ENCODE measurements around the gene ATP6V1F. TPM values are rescaled to one million over a fixed set of nuclear protein-coding genes. Genes with fewer than 3 reads are reported as not detected.

ATP6V1F gene
- polyA plus RNA-seq, 3 donors = 327 to 593 (median 511) TPM

DNA sequence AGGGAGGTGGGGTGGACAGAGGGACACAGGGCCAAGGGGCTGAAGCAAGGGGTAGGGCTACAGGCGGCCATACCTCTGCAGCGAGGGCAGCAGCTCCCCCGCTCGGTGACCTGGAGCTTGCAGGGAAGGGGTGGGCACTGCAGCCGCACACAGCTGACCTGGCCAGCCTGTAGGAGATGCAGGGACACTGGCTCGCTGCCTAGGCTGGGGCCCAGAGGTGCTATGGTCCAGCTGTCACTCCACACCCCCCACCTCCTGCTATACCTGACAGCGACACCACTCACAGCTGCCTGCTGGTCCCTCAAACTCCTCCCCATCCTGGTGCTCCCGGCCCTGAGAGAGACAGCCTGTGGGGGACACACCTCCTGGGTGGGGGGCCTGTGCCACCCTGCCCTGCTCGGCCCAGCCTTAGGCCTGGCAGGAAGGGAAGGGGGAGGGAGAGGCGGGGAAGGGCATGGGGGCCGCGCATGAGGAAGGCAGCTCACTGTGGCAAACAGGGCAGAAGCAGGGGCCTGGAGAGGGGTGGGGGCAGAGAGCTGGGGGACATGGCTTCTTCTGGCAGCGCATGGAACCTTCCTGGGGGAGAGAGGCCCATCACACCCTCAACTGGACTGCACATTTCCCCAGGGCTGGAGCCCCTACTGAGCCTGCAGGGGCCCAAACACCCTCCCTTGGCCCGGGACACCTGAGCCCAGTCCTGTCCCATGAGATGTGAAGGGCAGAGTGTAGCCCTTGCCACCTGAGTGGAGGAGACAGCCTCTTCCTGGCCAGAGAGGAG lies 23.9 kb downstream of the ATP6V1F start:
- intact Hi-C loops (cut with micrococcal nuclease) = loop anchor here in 1 of 2 donors (10.0 kb wide), 1 partner anchor 282 kb away; no protein-coding TSS in a partner anchor
- Histone ChIP-seq H3K27ac (ENCODE audit: low read depth in 1 of 2, low read length in 2 of 2) (no peak overlapping the region), H3K27me3 (ENCODE audit: control insufficient read depth in 2 of 2, insufficient read depth in 2 of 2, low read length in 2 of 2) (peaks cover 10 to 25% of the 10 kb centered on the region in 2 donors), H3K79me2 (ENCODE audit: insufficient read depth, low read length) (no peaks in the 10 kb centered on the region), H3K9me3 (replicated peaks in 1 of 2; ENCODE audit: control insufficient read depth in 1 of 2, insufficient read depth in 1 of 2, low read length in 2 of 2) (no peaks in the 10 kb centered on the region), H3K4me1 (ENCODE audit: control insufficient read depth in 1 of 2, insufficient read depth in 2 of 2, low read length in 2 of 2) (peaks cover 5 to 8% of the 10 kb centered on the region in 2 donors), H3K4me2 (replicated peaks; ENCODE audit: extremely low read depth, low read length, poor library complexity, severe bottlenecking) (no peak overlapping the region), H3K9ac (ENCODE audit: insufficient read depth, low read length, poor library complexity, severe bottlenecking) (no peak overlapping the region), H3K36me3 (replicated peaks in 1 of 2; ENCODE audit: control insufficient read depth in 1 of 2, insufficient read depth in 2 of 2, low read length in 2 of 2) (no peaks in the 10 kb centered on the region), H3K4me3 (replicated peaks in 1 of 3; ENCODE audit: low read depth in 2 of 3, low read length in 3 of 3) (no peak overlapping the region), H2AFZ (ENCODE audit: insufficient read depth, low read depth, low read length, poor library complexity, severe bottlenecking) (no peak overlapping the region), H4K20me1 (ENCODE audit: insufficient read depth, low read length) (no peaks in the 10 kb centered on the region)
- H3K27me3 Mint-ChIP-seq (ENCODE audit: low read depth in 3 of 3) = peaks cover 13 to 26% (median 22%) of the 10 kb centered on the region in 3 donors
- peaks cover 3% of the 10 kb centered on the region for H3K4me1 Mint-ChIP-seq
- H3K27ac Mint-ChIP-seq = peak overlapping the region in 1 of 7 donors; percentile 45
- H3K4me3 Mint-ChIP-seq = no peak overlapping the region
- TF ChIP-seq, protein P1, sequence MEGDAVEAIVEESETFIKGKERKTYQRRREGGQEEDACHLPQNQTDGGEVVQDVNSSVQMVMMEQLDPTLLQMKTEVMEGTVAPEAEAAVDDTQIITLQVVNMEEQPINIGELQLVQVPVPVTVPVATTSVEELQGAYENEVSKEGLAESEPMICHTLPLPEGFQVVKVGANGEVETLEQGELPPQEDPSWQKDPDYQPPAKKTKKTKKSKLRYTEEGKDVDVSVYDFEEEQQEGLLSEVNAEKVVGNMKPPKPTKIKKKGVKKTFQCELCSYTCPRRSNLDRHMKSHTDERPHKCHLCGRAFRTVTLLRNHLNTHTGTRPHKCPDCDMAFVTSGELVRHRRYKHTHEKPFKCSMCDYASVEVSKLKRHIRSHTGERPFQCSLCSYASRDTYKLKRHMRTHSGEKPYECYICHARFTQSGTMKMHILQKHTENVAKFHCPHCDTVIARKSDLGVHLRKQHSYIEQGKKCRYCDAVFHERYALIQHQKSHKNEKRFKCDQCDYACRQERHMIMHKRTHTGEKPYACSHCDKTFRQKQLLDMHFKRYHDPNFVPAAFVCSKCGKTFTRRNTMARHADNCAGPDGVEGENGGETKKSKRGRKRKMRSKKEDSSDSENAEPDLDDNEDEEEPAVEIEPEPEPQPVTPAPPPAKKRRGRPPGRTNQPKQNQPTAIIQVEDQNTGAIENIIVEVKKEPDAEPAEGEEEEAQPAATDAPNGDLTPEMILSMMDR (IDR thresholded peaks at IDR 0.05) = no peak
- DNase-seq = no peak
- H3K36me3 Mint-ChIP-seq = peaks cover 0 to under 1% of the 10 kb centered on the region in 2 donors
- peaks cover 0 to 8% (median 2%) of the 10 kb centered on the region in 7 donors for H3K9me3 Mint-ChIP-seq
- WGBS (ENCODE audit: insufficient coverage) = 90% methylated on average over 5 of the region's 14 CpGs

DNA sequence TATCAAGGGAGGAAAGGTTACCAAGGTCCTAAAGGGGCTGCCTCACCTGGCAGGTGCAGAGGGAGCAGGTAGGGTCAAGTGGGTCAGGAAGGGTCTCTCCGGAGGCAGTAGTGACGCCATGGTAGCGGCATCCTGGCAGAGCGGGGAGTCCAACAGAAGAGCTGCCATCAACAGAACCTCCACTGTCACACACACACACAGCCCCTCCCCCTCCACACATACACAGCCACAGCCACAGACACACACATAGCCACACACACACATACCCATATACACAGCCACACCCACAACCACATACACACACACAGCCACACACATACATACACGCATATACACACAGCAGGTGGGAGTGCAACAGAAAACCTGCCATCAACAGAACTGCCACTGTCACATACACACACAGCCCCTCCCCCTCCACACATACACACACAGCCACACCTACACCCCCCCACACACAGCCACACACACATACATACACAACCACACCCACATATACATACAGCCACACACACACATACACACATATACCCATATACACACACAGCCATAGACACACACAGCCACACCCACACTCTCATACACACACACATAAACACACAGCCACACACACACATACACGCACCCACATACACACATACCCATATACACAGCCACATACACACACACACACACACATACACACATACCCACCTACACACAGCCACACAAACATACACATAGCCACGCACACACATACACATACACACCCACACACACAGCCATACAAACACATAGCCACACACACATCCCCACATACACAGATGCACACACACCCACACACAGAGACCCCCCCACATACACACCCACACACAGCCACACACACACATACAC lies 24.7 kb downstream of the ATP6V1F start:
- H3K9me3 Mint-ChIP-seq = peaks cover 0 to 8% (median 2%) of the 10 kb centered on the region in 7 donors
- H3K27me3 Mint-ChIP-seq (ENCODE audit: low read depth in 3 of 3) = peaks cover 19 to 32% (median 26%) of the 10 kb centered on the region in 3 donors
- no peak for DNase-seq
- TF ChIP-seq, protein P1 (IDR thresholded peaks at IDR 0.05) = no peak
- Histone ChIP-seq H3K36me3 (replicated peaks in 1 of 2; ENCODE audit: control insufficient read depth in 1 of 2, insufficient read depth in 2 of 2, low read length in 2 of 2) (no peaks in the 10 kb centered on the region), H3K27me3 (ENCODE audit: control insufficient read depth in 2 of 2, insufficient read depth in 2 of 2, low read length in 2 of 2) (peaks cover 11 to 32% of the 10 kb centered on the region in 2 donors), H3K9me3 (replicated peaks in 1 of 2; ENCODE audit: control insufficient read depth in 1 of 2, insufficient read depth in 1 of 2, low read length in 2 of 2) (no peaks in the 10 kb centered on the region), H3K4me2 (replicated peaks; ENCODE audit: extremely low read depth, low read length, poor library complexity, severe bottlenecking) (no peak overlapping the region), H3K9ac (ENCODE audit: insufficient read depth, low read length, poor library complexity, severe bottlenecking) (no peak overlapping the region), H4K20me1 (ENCODE audit: insufficient read depth, low read length) (no peaks in the 10 kb centered on the region), H3K27ac (ENCODE audit: low read depth in 1 of 2, low read length in 2 of 2) (no peak overlapping the region), H3K79me2 (ENCODE audit: insufficient read depth, low read length) (no peaks in the 10 kb centered on the region), H3K4me3 (replicated peaks in 1 of 3; ENCODE audit: low read depth in 2 of 3, low read length in 3 of 3) (no peak overlapping the region), H2AFZ (ENCODE audit: insufficient read depth, low read depth, low read length, poor library complexity, severe bottlenecking) (no peak overlapping the region), H3K4me1 (ENCODE audit: control insufficient read depth in 1 of 2, insufficient read depth in 2 of 2, low read length in 2 of 2) (peaks cover 5 to 8% of the 10 kb centered on the region in 2 donors)
- no peak overlapping the region for H3K4me3 Mint-ChIP-seq
- WGBS (ENCODE audit: insufficient coverage) = 88% methylated on average over 6 of the region's 7 CpGs
- H3K36me3 Mint-ChIP-seq = peaks cover 0 to 2% of the 10 kb centered on the region in 2 donors
- peaks cover 3% of the 10 kb centered on the region for H3K4me1 Mint-ChIP-seq
- intact Hi-C loops (cut with micrococcal nuclease) = loop anchor here in 1 of 2 donors (10.0 kb wide), 1 partner anchor 283 kb away; no protein-coding TSS in a partner anchor
- H3K27ac Mint-ChIP-seq = peak overlapping the region in 1 of 7 donors; percentile 45

All from CD14-positive monocyte (primary cell).